BLaER1 treated with 17β-estradiol and CSF1 and Interleukin-3, amounts not matched to agents 10 nM and 100 nM (cell line): ENCODE results near the gene C1orf198.

Experiments used
- H3K27ac ChIP-seq, 11 experiments: shearing (Covaris generic); formaldehyde crosslinking; 2 replicates each; pipeline ENCODE4 v1.8.1; 2022
- H3K27me3 ChIP-seq, 11 experiments: shearing (Covaris generic); formaldehyde crosslinking; 2 replicates each; pipeline ENCODE4 v1.8.1; 2022
- H3K36me3 ChIP-seq, 11 experiments: shearing (Covaris generic); formaldehyde crosslinking; 2 replicates each; pipeline ENCODE4 v1.8.1; 2022
- H3K4me1 ChIP-seq, 10 experiments: shearing (Covaris generic); formaldehyde crosslinking; 2 replicates each; pipeline ENCODE4 v1.8.1; 2022
- H3K4me2 ChIP-seq, 11 experiments: shearing (Covaris generic); formaldehyde crosslinking; 2 replicates each; pipeline ENCODE4 v1.8.1; 2022
- H3K4me3 ChIP-seq, 10 experiments: shearing (Covaris generic); formaldehyde crosslinking; 2 replicates each; pipeline ENCODE4 v1.8.1; 2022
- H3K9ac ChIP-seq, 11 experiments: shearing (Covaris generic); formaldehyde crosslinking; 2 replicates each; pipeline ENCODE4 v1.8.1; 2022
- H3K9me3 ChIP-seq, 11 experiments: shearing (Covaris generic); formaldehyde crosslinking; replicated peaks in 1 of 11; 2 replicates each; pipeline ENCODE4 v1.8.1; 2022
- H4K20me1 ChIP-seq, 11 experiments: shearing (Covaris generic); formaldehyde crosslinking; 2 replicates each; pipeline ENCODE4 v1.8.1; 2022
- Cebpa-rat ChIP-seq, 11 experiments: shearing (Covaris generic); IDR thresholded peaks; 2 replicates each; pipeline ENCODE4 v1.8.1; 2022

The C1orf198 gene

GRCh38 chr1:230858918-230859729 is 9.2 kb downstream of the C1orf198 start:
- TF ChIP-seq Cebpa-rat (IDR thresholded peaks at IDR 0.05) = no peak
- peaks cover 0 to 33% (median 21%) of the 10 kb centered on the region in 11 experiments; a peak in 17 of 22 replicates for H3K36me3 ChIP-seq
- peaks cover 0 to 10% (median 0%) of the 10 kb centered on the region in 11 experiments; a peak in 3 of 22 replicates for H3K9me3 ChIP-seq
- H3K4me2 ChIP-seq = no peak overlapping the region
- H3K4me3 ChIP-seq = no peak overlapping the region
- H4K20me1 ChIP-seq = peaks cover 0 to 5% (median 0%) of the 10 kb centered on the region in 11 experiments; a peak in 2 of 22 replicates
- H3K27ac ChIP-seq = no peak overlapping the region
- H3K4me1 ChIP-seq = peaks cover 9 to 22% (median 14%) of the 10 kb centered on the region in 10 experiments
- no peak overlapping the region for H3K9ac ChIP-seq
- no peaks in the 10 kb centered on the region for H3K27me3 ChIP-seq

- Histone ChIP-seq H4K20me1 (peaks cover 0 to 5% (median 0%) of the 10 kb centered on the region in 11 experiments; a peak in 1 of 22 replicates), H3K4me2 (no peak overlapping the region), H3K27ac (no peak overlapping the region), H3K9ac (no peak overlapping the region), H3K9me3 (peaks cover 0 to 10% (median 1%) of the 10 kb centered on the region in 11 experiments; a peak in 6 of 22 replicates), H3K4me1 (peaks cover 5 to 14% (median 7%) of the 10 kb centered on the region in 10 experiments), H3K27me3 (no peaks in the 10 kb centered on the region), H3K4me3 (no peak overlapping the region), H3K36me3 (peaks cover 0 to 40% (median 25%) of the 10 kb centered on the region in 11 experiments; a peak in 18 of 22 replicates)
- TF ChIP-seq Cebpa-rat (IDR thresholded peaks at IDR 0.05) = no peak
These were observed 10.0 kb downstream of the C1orf198 start for GRCh38 chr1:230858236-230858820.

- H3K36me3 ChIP-seq = peaks cover 1 to 46% (median 30%) of the 10 kb centered on the region in 11 experiments; a peak in 21 of 22 replicates
- H3K4me3 ChIP-seq = no peak overlapping the region
- H3K4me1 ChIP-seq = peaks cover 0 to 9% (median 2%) of the 10 kb centered on the region in 10 experiments; a peak in 11 of 20 replicates
- TF ChIP-seq Cebpa-rat (IDR thresholded peaks at IDR 0.05) = no peak
- peaks cover 3 to 14% (median 6%) of the 10 kb centered on the region in 11 experiments; a peak in 14 of 22 replicates for H3K9me3 ChIP-seq
- no peak overlapping the region for H3K4me2 ChIP-seq
- H3K9ac ChIP-seq = no peak overlapping the region
- H3K27ac ChIP-seq = no peak overlapping the region
- H3K27me3 ChIP-seq = no peaks in the 10 kb centered on the region
- peaks cover 0 to 5% (median 0%) of the 10 kb centered on the region in 11 experiments; a peak in 1 of 22 replicates for H4K20me1 ChIP-seq
These were observed 10.5 kb downstream of the C1orf198 start for GRCh38 chr1:230857822-230858221.

- Histone ChIP-seq H3K4me2 (no peak overlapping the region), H3K4me3 (no peak overlapping the region), H3K9me3 (peaks cover 7 to 17% (median 9%) of the 10 kb centered on the region in 11 experiments; a peak in 14 of 22 replicates), H3K27me3 (no peaks in the 10 kb centered on the region), H3K9ac (no peak overlapping the region), H3K27ac (no peak overlapping the region), H3K36me3 (peaks cover 4 to 49% (median 33%) of the 10 kb centered on the region in 11 experiments; a peak in 21 of 22 replicates), H3K4me1 (peaks cover 0 to 2% (median 0%) of the 10 kb centered on the region in 10 experiments; a peak in 1 of 20 replicates), H4K20me1 (peaks cover 0 to 5% (median 0%) of the 10 kb centered on the region in 11 experiments; a peak in 1 of 22 replicates)
- TF ChIP-seq Cebpa-rat (IDR thresholded peaks at IDR 0.05) = no peak
These were observed 11.2 kb downstream of the C1orf198 start for GRCh38 chr1:230857077-230857476.

GRCh38 chr1:230855886-230856285 is 12.4 kb downstream of the C1orf198 start:
- no peak overlapping the region for H3K4me3 ChIP-seq
- peaks cover 0 to 5% (median 0%) of the 10 kb centered on the region in 11 experiments; a peak in 1 of 22 replicates for H4K20me1 ChIP-seq
- H3K9ac ChIP-seq = no peak overlapping the region
- H3K27ac ChIP-seq = peak overlapping the region in 2 of 11 experiments; percentile 6 to 16; a peak in 2 of 22 replicates
- no peaks in the 10 kb centered on the region for H3K27me3 ChIP-seq
- H3K9me3 ChIP-seq = peaks cover 6 to 12% (median 7%) of the 10 kb centered on the region in 11 experiments; a peak in 13 of 22 replicates
- no peak overlapping the region for H3K4me2 ChIP-seq
- H3K4me1 ChIP-seq = peaks cover 0 to 11% (median 8%) of the 10 kb centered on the region in 10 experiments; a peak in 13 of 20 replicates
- no peak for TF ChIP-seq Cebpa-rat (IDR thresholded peaks at IDR 0.05)
- peaks cover 4 to 41% (median 23%) of the 10 kb centered on the region in 11 experiments; a peak in 21 of 22 replicates for H3K36me3 ChIP-seq

- Histone ChIP-seq H3K36me3 (peaks cover 4 to 38% (median 23%) of the 10 kb centered on the region in 11 experiments; a peak in 21 of 22 replicates), H4K20me1 (peaks cover 0 to 3% (median 0%) of the 10 kb centered on the region in 11 experiments; a peak in 2 of 22 replicates), H3K4me3 (no peak overlapping the region), H3K4me2 (no peak overlapping the region), H3K4me1 (peaks cover 11 to 26% (median 23%) of the 10 kb centered on the region in 10 experiments), H3K9me3 (peaks cover 6 to 12% (median 7%) of the 10 kb centered on the region in 11 experiments; a peak in 13 of 22 replicates), H3K27me3 (no peaks in the 10 kb centered on the region), H3K9ac (no peak overlapping the region), H3K27ac (no peak overlapping the region)
- no peak for TF ChIP-seq Cebpa-rat (IDR thresholded peaks at IDR 0.05)
These were observed 13.9 kb downstream of the C1orf198 start for GRCh38 chr1:230854423-230854822.

- Histone ChIP-seq H3K4me2 (no peak overlapping the region), H3K9me3 (peaks cover 6 to 12% (median 7%) of the 10 kb centered on the region in 11 experiments; a peak in 13 of 22 replicates), H3K4me1 (peaks cover 17 to 33% (median 30%) of the 10 kb centered on the region in 10 experiments), H4K20me1 (peaks cover 0 to 6% (median 0%) of the 10 kb centered on the region in 11 experiments; a peak in 1 of 22 replicates), H3K27ac (no peak overlapping the region), H3K36me3 (peaks cover 4 to 38% (median 23%) of the 10 kb centered on the region in 11 experiments; a peak in 21 of 22 replicates), H3K27me3 (no peaks in the 10 kb centered on the region), H3K9ac (no peak overlapping the region), H3K4me3 (no peak overlapping the region)
- TF ChIP-seq Cebpa-rat (IDR thresholded peaks at IDR 0.05) = no peak
These were observed 14.6 kb downstream of the C1orf198 start for GRCh38 chr1:230853731-230854130.

- no peak overlapping the region for H3K4me3 ChIP-seq
- no peak for TF ChIP-seq Cebpa-rat (IDR thresholded peaks at IDR 0.05)
- no peak overlapping the region for H3K27ac ChIP-seq
- peaks cover 20 to 41% (median 38%) of the 10 kb centered on the region in 10 experiments for H3K4me1 ChIP-seq
- H3K27me3 ChIP-seq = no peaks in the 10 kb centered on the region
- H3K36me3 ChIP-seq = peaks cover 4 to 38% (median 23%) of the 10 kb centered on the region in 11 experiments; a peak in 21 of 22 replicates
- H3K4me2 ChIP-seq = no peak overlapping the region
- H3K9me3 ChIP-seq = peaks cover 6 to 12% (median 7%) of the 10 kb centered on the region in 11 experiments; a peak in 13 of 22 replicates
- H3K9ac ChIP-seq = no peak overlapping the region
- peaks cover 0 to 6% (median 0%) of the 10 kb centered on the region in 11 experiments; a peak in 1 of 22 replicates for H4K20me1 ChIP-seq
These were observed 15.4 kb downstream of the C1orf198 start for GRCh38 chr1:230852959-230853358.
